MM.1S (cell line): ENCODE data around the gene DYNC1H1.

ENCODE experiments used
- DNase-seq: peaks from one replicate; pipeline ENCODE4 v3.0.0-alpha.2; 2015
- H2AFZ ChIP-seq: fragments of 300-600 bp; sonication (generic); 2 replicates; pipeline ENCODE4 v1.6.0; 2016; ENCODE audit warnings: antibody characterized with exemption, low read length
- H3F3A ChIP-seq: fragments of 300-600 bp; sonication (generic); 2 replicates; pipeline ENCODE4 v1.6.1; 2016; ENCODE audit warnings: mild to moderate bottlenecking, antibody characterized with exemption, low read length, moderate library complexity, mixed read lengths; ENCODE audit not compliant: insufficient read depth
- H3K27ac ChIP-seq: fragments of 300-600 bp; sonication (generic); 2 replicates; pipeline ENCODE4 v1.5.1; 2016; ENCODE audit warnings: mild to moderate bottlenecking, low read length
- H3K27me3 ChIP-seq: fragments of 300-600 bp; sonication (generic); replicated peaks from 2 replicates; pipeline ENCODE4 v1.6.0; 2016; ENCODE audit warnings: low read length; ENCODE audit not compliant: insufficient read depth
- H3K36me3 ChIP-seq: fragments of 300-600 bp; sonication (generic); replicated peaks from 2 replicates; pipeline ENCODE4 v1.6.1; 2016; ENCODE audit warnings: mild to moderate bottlenecking, low read length, mixed read lengths; ENCODE audit not compliant: insufficient read depth
- H3K4me1 ChIP-seq: fragments of 300-600 bp; sonication (generic); 2 replicates; pipeline ENCODE4 v1.6.1; 2016; ENCODE audit warnings: low read length, mixed read lengths
- H3K4me2 ChIP-seq: fragments of 300-600 bp; sonication (generic); 2 replicates; pipeline ENCODE4 v1.6.0; 2016; ENCODE audit warnings: low read depth, low read length
- H3K4me3 ChIP-seq: fragments of 300-600 bp; sonication (generic); 2 replicates; pipeline ENCODE4 v1.5.1; 2016; ENCODE audit warnings: low read length, mixed read lengths
- H3K79me2 ChIP-seq: fragments of 300-600 bp; sonication (generic); 2 replicates; pipeline ENCODE4 v1.6.1; 2016; ENCODE audit warnings: mixed run types, low read length, mixed read lengths
- H3K9ac ChIP-seq: fragments of 300-600 bp; sonication (generic); 2 replicates; pipeline ENCODE4 v1.6.1; 2016; ENCODE audit warnings: low read length, mixed read lengths
- H3K9me2 ChIP-seq: fragments of 300-600 bp; sonication (generic); replicated peaks from 2 replicates; pipeline ENCODE4 v1.6.1; 2016; ENCODE audit warnings: mild to moderate bottlenecking, low read length, mixed read lengths; ENCODE audit not compliant: insufficient read depth
- H3K9me3 ChIP-seq: fragments of 300-600 bp; sonication (generic); replicated peaks from 2 replicates; pipeline ENCODE4 v1.6.1; 2016; ENCODE audit warnings: mild to moderate bottlenecking, low read length, mixed read lengths; ENCODE audit not compliant: insufficient read depth
- H4K20me1 ChIP-seq: fragments of 300-600 bp; sonication (generic); 2 replicates; pipeline ENCODE4 v1.6.1; 2016; ENCODE audit warnings: mild to moderate bottlenecking, low read length, moderate library complexity, mixed read lengths; ENCODE audit not compliant: insufficient read depth
- CTCF ChIP-seq: fragments of 300-600 bp; sonication (generic); IDR thresholded peaks from 2 replicates; pipeline ENCODE4 v1.5.1; 2016; ENCODE audit warnings: antibody characterized with exemption, low read length, mixed read lengths
- EZH2 ChIP-seq: fragments of 300-600 bp; sonication (generic); optimal IDR thresholded peaks from 2 replicates; pipeline ENCODE3; 2017; ENCODE audit warnings: low read depth, mild to moderate bottlenecking, antibody characterized with exemption, low read length, mixed read lengths
- EZH2phosphoT487 ChIP-seq: fragments of 300-600 bp; sonication (generic); IDR thresholded peaks from 2 replicates; pipeline ENCODE4 v1.6.1; 2018; ENCODE audit warnings: antibody characterized with exemption, low read length

DYNC1H1 gene

GRCh38 chr14:101944451-101944850 is 19.9 kb upstream of the DYNC1H1 start:
- no peak for DNase-seq
- no peaks in the 10 kb centered on the region for H3K36me3 ChIP-seq
- no peak overlapping the region for H3K4me3 ChIP-seq
- no peak overlapping the region for H3K9ac ChIP-seq
- H3F3A ChIP-seq: peaks cover 4% of the 10 kb centered on the region; the same call in 1 of the 2 replicates
- no peaks in the 10 kb centered on the region for H3K9me2 ChIP-seq
- TF ChIP-seq EZH2phosphoT487 (no peak), EZH2 (no peak)
- no peaks in the 10 kb centered on the region for H3K27me3 ChIP-seq
- no peak overlapping the region for H3K4me2 ChIP-seq
- no peak overlapping the region for H2AFZ ChIP-seq
- H4K20me1 ChIP-seq: no peaks in the 10 kb centered on the region
- no peaks in the 10 kb centered on the region for H3K9me3 ChIP-seq
- peaks cover 8% of the 10 kb centered on the region; the same call in 1 of the 2 replicates for H3K79me2 ChIP-seq
- H3K4me1 ChIP-seq: no peaks in the 10 kb centered on the region
- no peak overlapping the region for H3K27ac ChIP-seq

GRCh38 chr14:101945171-101945570 is 19.2 kb upstream of the DYNC1H1 start:
- Histone ChIP-seq H4K20me1 (no peaks in the 10 kb centered on the region), H3K27ac (no peak overlapping the region), H3K4me3 (no peak overlapping the region), H3K79me2 (peaks cover 8% of the 10 kb centered on the region; the same call in 1 of the 2 replicates), H3K27me3 (no peaks in the 10 kb centered on the region), H3K4me1 (no peaks in the 10 kb centered on the region), H3K9me3 (no peaks in the 10 kb centered on the region), H3K36me3 (no peaks in the 10 kb centered on the region), H2AFZ (no peak overlapping the region), H3K9me2 (no peaks in the 10 kb centered on the region), H3K4me2 (no peak overlapping the region), H3K9ac (no peak overlapping the region), H3F3A (peaks cover 4% of the 10 kb centered on the region; the same call in 1 of the 2 replicates)
- DNase-seq: no peak
- TF ChIP-seq EZH2: no peak
- no peak for TF ChIP-seq CTCF
- TF ChIP-seq EZH2phosphoT487: no peak

- H3K9ac ChIP-seq: peak overlapping the region; percentile 98
- H3K36me3 ChIP-seq: no peaks in the 10 kb centered on the region
- peak overlapping the region; percentile 93 for H3K4me3 ChIP-seq
- H3F3A ChIP-seq: peaks cover 4% of the 10 kb centered on the region; the same call in 1 of the 2 replicates
- no peaks in the 10 kb centered on the region for H3K4me1 ChIP-seq
- H3K4me2 ChIP-seq: peak overlapping the region; percentile 53
- H2AFZ ChIP-seq: peak overlapping the region; percentile 23; the same call in 1 of the 2 replicates
- H4K20me1 ChIP-seq: no peaks in the 10 kb centered on the region
- H3K27ac ChIP-seq: peak overlapping the region; percentile 83
- no peaks in the 10 kb centered on the region for H3K9me3 ChIP-seq
- TF ChIP-seq CTCF (no peak), EZH2phosphoT487 (no peak), EZH2 (no peak)
- no peaks in the 10 kb centered on the region for H3K27me3 ChIP-seq
- H3K9me2 ChIP-seq: no peaks in the 10 kb centered on the region
- DNase-seq: no peak
- H3K79me2 ChIP-seq: peaks cover 8% of the 10 kb centered on the region; the same call in 1 of the 2 replicates
Measured at GRCh38 chr14:101947577-101947903, 16.8 kb upstream of the DYNC1H1 start.

- H3K4me2 ChIP-seq: peak overlapping the region; percentile 95
- H3K4me3 ChIP-seq: peak overlapping the region; percentile 93
- no peaks in the 10 kb centered on the region for H3K9me2 ChIP-seq
- H3F3A ChIP-seq: peaks cover 4% of the 10 kb centered on the region; the same call in 1 of the 2 replicates
- peak overlapping the region; percentile 56 for H2AFZ ChIP-seq
- TF ChIP-seq EZH2phosphoT487 (no peak), CTCF (no peak), EZH2 (no peak)
- no peaks in the 10 kb centered on the region for H3K27me3 ChIP-seq
- H3K27ac ChIP-seq: peak overlapping the region; percentile 89
- H3K79me2 ChIP-seq: peaks cover 8% of the 10 kb centered on the region; the same call in 1 of the 2 replicates
- H3K36me3 ChIP-seq: no peaks in the 10 kb centered on the region
- no peaks in the 10 kb centered on the region for H3K4me1 ChIP-seq
- DNase-seq: peak; percentile 98
- H3K9ac ChIP-seq: peak overlapping the region; percentile 98
- H3K9me3 ChIP-seq: no peaks in the 10 kb centered on the region
- no peaks in the 10 kb centered on the region for H4K20me1 ChIP-seq
Measured at GRCh38 chr14:101947904-101948665, 16.3 kb upstream of the DYNC1H1 start.
